ENCODE results near the gene ZNF597. TPM values are rescaled to one million over a fixed set of nuclear protein-coding genes. Genes with fewer than 3 reads are reported as not detected.

Gene ZNF597
- total and polyA plus RNA-seq, 2 donors, result 2.3 to 2.5 TPM

GRCh38 chr16:3459401-3460090, 16.2 kb upstream of the ZNF597 start:
- DNase-seq (ENCODE audit: low read depth in 6 of 9, low spot score in 9 of 9), result peak in 2 of 9 donors; percentile 21 to 53
- Histone ChIP-seq H3K27ac (ENCODE audit: low read depth in 1 of 2, low read length in 1 of 2) (peak overlapping the region; percentile 13 to 40), H3K4me3 (ENCODE audit: low read length in 2 of 2) (peak overlapping the region in 1 of 2 donors; percentile 98), H3K36me3 (ENCODE audit: control insufficient read depth in 2 of 2, insufficient read depth in 2 of 2, low read length in 1 of 2) (no peaks in the 10 kb centered on the region), H3K9me3 (ENCODE audit: control insufficient read depth in 2 of 2, insufficient read depth in 1 of 2, low read length in 1 of 2) (peaks cover 0 to 3% of the 10 kb centered on the region in 2 donors), H3K4me1 (ENCODE audit: control insufficient read depth in 2 of 2, insufficient read depth in 2 of 2, low read length in 2 of 2) (peaks cover 32 to 45% of the 10 kb centered on the region in 2 donors), H3K27me3 (ENCODE audit: control insufficient read depth in 2 of 2, insufficient read depth in 1 of 2, low read length in 1 of 2) (no peaks in the 10 kb centered on the region)
- 76% methylated on average over 9 of the region's 9 CpGs for WGBS

- WGBS, result 32% methylated on average over 10 of the region's 10 CpGs
- H3K27me3 ChIP-seq (ENCODE audit: control insufficient read depth in 2 of 2, insufficient read depth in 1 of 2, low read length in 1 of 2), result no peaks in the 10 kb centered on the region
- H3K9me3 ChIP-seq (ENCODE audit: control insufficient read depth in 2 of 2, insufficient read depth in 1 of 2, low read length in 1 of 2), result peaks cover 0 to 3% of the 10 kb centered on the region in 2 donors
- peaks cover 26 to 39% of the 10 kb centered on the region in 2 donors for H3K4me1 ChIP-seq (ENCODE audit: control insufficient read depth in 2 of 2, insufficient read depth in 2 of 2, low read length in 2 of 2)
- H3K27ac ChIP-seq (ENCODE audit: low read depth in 1 of 2, low read length in 1 of 2), result peak overlapping the region; percentile 13 to 95
- no peaks in the 10 kb centered on the region for H3K36me3 ChIP-seq (ENCODE audit: control insufficient read depth in 2 of 2, insufficient read depth in 2 of 2, low read length in 1 of 2)
- H3K4me3 ChIP-seq (ENCODE audit: low read length in 2 of 2), result peak overlapping the region; percentile 66 to 98
- DNase-seq (ENCODE audit: low read depth in 6 of 9, low spot score in 9 of 9), result peak in 2 of 9 donors; percentile 13 to 44
Observed at GRCh38 chr16:3458852-3459361, 15.6 kb upstream of the ZNF597 start.

DNA sequence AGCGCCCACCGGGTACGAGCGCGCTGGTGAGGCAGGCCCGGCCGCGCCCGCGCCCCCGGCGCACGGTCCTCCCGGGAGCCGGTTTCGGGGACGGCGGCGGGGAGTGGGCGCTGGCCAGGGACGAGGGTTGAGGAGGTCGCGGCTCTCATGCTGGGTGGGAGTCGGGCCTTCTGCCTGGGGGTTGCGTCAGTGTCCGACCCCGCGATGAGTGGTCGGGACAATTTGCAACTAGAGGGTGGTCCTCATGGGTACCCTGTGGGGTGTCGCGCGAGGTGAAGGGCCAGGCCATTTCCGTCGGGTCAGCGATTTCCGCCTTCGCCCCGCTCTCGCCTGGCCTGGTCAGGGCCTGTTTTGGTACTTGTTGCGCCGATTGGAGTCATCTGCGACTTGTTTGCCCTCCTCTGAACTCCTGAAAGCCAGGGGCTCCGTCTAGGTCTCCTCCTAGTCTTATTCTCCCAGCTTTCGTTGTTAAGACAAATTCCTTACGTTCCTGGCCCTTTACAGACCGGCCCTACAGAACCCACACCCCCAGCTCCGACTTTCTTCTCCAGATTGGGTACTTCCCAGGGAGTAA, 15.1 kb upstream of the ZNF597 start:
- 2% methylated on average over 47 of the region's 47 CpGs for WGBS
- H3K9me3 ChIP-seq (ENCODE audit: control insufficient read depth in 2 of 2, insufficient read depth in 1 of 2, low read length in 1 of 2), result peaks cover 0 to 3% of the 10 kb centered on the region in 2 donors
- peaks cover 26 to 39% of the 10 kb centered on the region in 2 donors for H3K4me1 ChIP-seq (ENCODE audit: control insufficient read depth in 2 of 2, insufficient read depth in 2 of 2, low read length in 2 of 2)
- H3K27me3 ChIP-seq (ENCODE audit: control insufficient read depth in 2 of 2, insufficient read depth in 1 of 2, low read length in 1 of 2), result no peaks in the 10 kb centered on the region
- H3K4me3 ChIP-seq (ENCODE audit: low read length in 2 of 2), result peak overlapping the region; percentile 66 to 98
- H3K27ac ChIP-seq (ENCODE audit: low read depth in 1 of 2, low read length in 1 of 2), result peak overlapping the region; percentile 13 to 95
- H3K36me3 ChIP-seq (ENCODE audit: control insufficient read depth in 2 of 2, insufficient read depth in 2 of 2, low read length in 1 of 2), result no peaks in the 10 kb centered on the region
- DNase-seq (ENCODE audit: low read depth in 6 of 9, low spot score in 9 of 9), result peak in 1 of 9 donors; percentile 30

GRCh38 chr16:3457434-3458252, 14.3 kb upstream of the ZNF597 start:
- Histone ChIP-seq H3K4me3 (ENCODE audit: low read length in 2 of 2) (peak overlapping the region; percentile 66 to 98), H3K36me3 (ENCODE audit: control insufficient read depth in 2 of 2, insufficient read depth in 2 of 2, low read length in 1 of 2) (no peaks in the 10 kb centered on the region), H3K27me3 (ENCODE audit: control insufficient read depth in 2 of 2, insufficient read depth in 1 of 2, low read length in 1 of 2) (no peaks in the 10 kb centered on the region), H3K9me3 (ENCODE audit: control insufficient read depth in 2 of 2, insufficient read depth in 1 of 2, low read length in 1 of 2) (peaks cover 0 to 3% of the 10 kb centered on the region in 2 donors), H3K27ac (ENCODE audit: low read depth in 1 of 2, low read length in 1 of 2) (peak overlapping the region; percentile 89 to 95), H3K4me1 (ENCODE audit: control insufficient read depth in 2 of 2, insufficient read depth in 2 of 2, low read length in 2 of 2) (peaks cover 26 to 39% of the 10 kb centered on the region in 2 donors)
- under 1% methylated on average over 83 of the region's 83 CpGs for WGBS
- peak in 8 of 9 donors; percentile 72 to 95 (median 87) for DNase-seq (ENCODE audit: low read depth in 6 of 9, low spot score in 9 of 9)

- Histone ChIP-seq H3K27ac (ENCODE audit: low read depth in 1 of 2, low read length in 1 of 2) (no peak overlapping the region), H3K4me1 (ENCODE audit: control insufficient read depth in 2 of 2, insufficient read depth in 2 of 2, low read length in 2 of 2) (peaks cover 15 to 21% of the 10 kb centered on the region in 2 donors), H3K27me3 (ENCODE audit: control insufficient read depth in 2 of 2, insufficient read depth in 1 of 2, low read length in 1 of 2) (no peaks in the 10 kb centered on the region), H3K36me3 (ENCODE audit: control insufficient read depth in 2 of 2, insufficient read depth in 2 of 2, low read length in 1 of 2) (peaks cover 0 to 2% of the 10 kb centered on the region in 2 donors), H3K9me3 (ENCODE audit: control insufficient read depth in 2 of 2, insufficient read depth in 1 of 2, low read length in 1 of 2) (peaks cover 0 to 3% of the 10 kb centered on the region in 2 donors), H3K4me3 (ENCODE audit: low read length in 2 of 2) (no peak overlapping the region)
- 97% methylated on average over 10 of the region's 10 CpGs for WGBS
- DNase-seq (ENCODE audit: low read depth in 6 of 9, low spot score in 9 of 9), result no peak
Observed at GRCh38 chr16:3454631-3455147, 11.4 kb upstream of the ZNF597 start.

DNA sequence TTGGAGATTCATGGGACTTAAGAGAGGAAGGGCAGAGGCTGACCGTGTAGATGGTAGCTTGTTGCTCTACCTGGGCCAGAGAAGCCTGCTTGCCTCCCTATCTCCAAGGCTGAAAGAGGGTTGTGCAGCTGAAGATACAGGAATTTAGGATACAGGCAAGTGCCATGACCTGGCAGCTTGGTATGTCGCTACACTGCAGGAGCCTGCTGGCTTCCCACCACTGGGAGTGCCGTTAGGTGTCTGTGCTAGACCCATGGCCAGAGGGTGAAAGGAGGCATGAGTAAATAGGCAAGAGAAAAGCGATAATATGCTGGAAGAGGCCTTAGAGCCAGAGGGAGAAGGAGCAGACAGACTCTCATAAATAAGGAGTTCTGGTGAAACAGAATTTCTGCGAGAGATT, 10.8 kb upstream of the ZNF597 start:
- Histone ChIP-seq H3K27ac (ENCODE audit: low read depth in 1 of 2, low read length in 1 of 2) (no peak overlapping the region), H3K4me3 (ENCODE audit: low read length in 2 of 2) (no peak overlapping the region), H3K27me3 (ENCODE audit: control insufficient read depth in 2 of 2, insufficient read depth in 1 of 2, low read length in 1 of 2) (no peaks in the 10 kb centered on the region), H3K36me3 (ENCODE audit: control insufficient read depth in 2 of 2, insufficient read depth in 2 of 2, low read length in 1 of 2) (peaks cover 0 to 2% of the 10 kb centered on the region in 2 donors), H3K9me3 (ENCODE audit: control insufficient read depth in 2 of 2, insufficient read depth in 1 of 2, low read length in 1 of 2) (peaks cover 0 to 4% of the 10 kb centered on the region in 2 donors), H3K4me1 (ENCODE audit: control insufficient read depth in 2 of 2, insufficient read depth in 2 of 2, low read length in 2 of 2) (peaks cover 10 to 15% of the 10 kb centered on the region in 2 donors)
- 97% methylated on average over 5 of the region's 5 CpGs for WGBS
- no peak for DNase-seq (ENCODE audit: low read depth in 6 of 9, low spot score in 9 of 9)

GRCh38 chr16:3444032-3444388, 706 bp upstream of the ZNF597 start:
- peaks cover 3 to 6% of the 10 kb centered on the region in 2 donors for H3K4me1 ChIP-seq (ENCODE audit: control insufficient read depth in 2 of 2, insufficient read depth in 2 of 2, low read length in 2 of 2)
- peak overlapping the region; percentile 70 to 77 for H3K4me3 ChIP-seq (ENCODE audit: low read length in 2 of 2)
- H3K36me3 ChIP-seq (ENCODE audit: control insufficient read depth in 2 of 2, insufficient read depth in 2 of 2, low read length in 1 of 2), result peaks cover 7 to 10% of the 10 kb centered on the region in 2 donors
- peaks cover 1 to 39% of the 10 kb centered on the region in 2 donors for H3K9me3 ChIP-seq (ENCODE audit: control insufficient read depth in 2 of 2, insufficient read depth in 1 of 2, low read length in 1 of 2)
- WGBS, result 44% methylated on average over 10 of the region's 10 CpGs
- peak in 2 of 9 donors; percentile 14 to 44 for DNase-seq (ENCODE audit: low read depth in 6 of 9, low spot score in 9 of 9)
- no peaks in the 10 kb centered on the region for H3K27me3 ChIP-seq (ENCODE audit: control insufficient read depth in 2 of 2, insufficient read depth in 1 of 2, low read length in 1 of 2)
- peak overlapping the region; percentile 72 to 76 for H3K27ac ChIP-seq (ENCODE audit: low read depth in 1 of 2, low read length in 1 of 2)

DNA sequence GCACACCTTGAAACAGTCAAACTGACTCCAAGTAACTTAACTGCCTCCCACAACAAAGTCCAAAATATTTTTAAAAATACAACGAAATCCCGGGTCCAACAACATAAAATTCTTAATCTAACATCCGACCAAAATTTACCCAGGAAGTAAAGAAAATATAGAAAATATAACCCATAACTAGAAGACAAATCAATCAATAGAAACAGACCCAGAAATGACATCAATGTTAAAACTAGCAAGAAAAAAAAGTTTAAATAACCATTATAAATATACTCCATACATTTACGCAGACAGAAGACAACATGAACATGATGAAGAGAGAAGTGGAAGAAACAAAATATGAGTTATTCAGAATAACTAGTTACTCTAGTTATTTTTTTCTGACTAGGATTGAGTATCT, 3.7 kb downstream of the ZNF597 start:
- H3K4me1 ChIP-seq (ENCODE audit: control insufficient read depth in 2 of 2, insufficient read depth in 2 of 2, low read length in 2 of 2), result peaks cover 3 to 5% of the 10 kb centered on the region in 2 donors
- H3K4me3 ChIP-seq (ENCODE audit: low read length in 2 of 2), result no peak overlapping the region
- H3K27ac ChIP-seq (ENCODE audit: low read depth in 1 of 2, low read length in 1 of 2), result no peak overlapping the region
- no peak for DNase-seq (ENCODE audit: low read depth in 6 of 9, low spot score in 9 of 9)
- H3K36me3 ChIP-seq (ENCODE audit: control insufficient read depth in 2 of 2, insufficient read depth in 2 of 2, low read length in 1 of 2), result peaks cover 0 to 4% of the 10 kb centered on the region in 2 donors
- peaks cover 1 to 40% of the 10 kb centered on the region in 2 donors for H3K9me3 ChIP-seq (ENCODE audit: control insufficient read depth in 2 of 2, insufficient read depth in 1 of 2, low read length in 1 of 2)
- H3K27me3 ChIP-seq (ENCODE audit: control insufficient read depth in 2 of 2, insufficient read depth in 1 of 2, low read length in 1 of 2), result no peaks in the 10 kb centered on the region
- WGBS, result 81% methylated on average over 4 of the region's 4 CpGs

All from thymus (tissue), 11 donors.